A549 (cell line): ENCODE measurements around the gene FAM163B. TPM values are rescaled to one million over a fixed set of nuclear protein-coding genes. Genes with fewer than 3 reads are reported as not detected.
A peak's percentile ranks its signal among the peaks of the same experiment; 100 is the strongest.

Experiments used
- ATAC-seq, 2 experiments: fragments of 200-7000 bp in 1 of 2; fragments of >200 bp in 1 of 2; cut with Nextera tagmentation in 1 of 2; cut with Tn5 transposase in 1 of 2; 3 replicates each; pipeline versions ENCODE4 v1.8.0 to v1.9.1; 2018 to 2020; ENCODE audit warnings: mild to moderate bottlenecking in 1 of 2, moderate library complexity in 1 of 2
- CTCF ChIA-PET: fragments of 300-600 bp; sonication (Branson Sonifier 250); formaldehyde crosslinking; extraction: SDS; loops from one replicate; lab custom pipeline; 2021; ENCODE audit warnings: antibody characterized with exemption, inconsistent platforms; lab: Yijun Ruan, JAX
- POLR2A ChIA-PET: fragments of 350-600 bp; formaldehyde crosslinking; extraction: SDS; loops from one replicate; lab custom pipeline; 2021; ENCODE audit warnings: antibody characterized with exemption, inconsistent platforms; lab: Yijun Ruan, JAX
- DNase-seq, 2 experiments: peaks; one replicate each; pipeline versions ENCODE4 v3.0.0 to v3.0.0-alpha.2; 2011 to 2016; ENCODE audit warnings: low read depth in 1 of 2, low spot score in 1 of 2
- FAIRE-seq: peaks from 2 replicates; lab custom pipeline; 2011; peaks lifted over from hg19 to GRCh38; lab: Jason Lieb, UNC
- H3K27ac ChIP-seq, 2 experiments: fragments of >200 bp; sonication (Bioruptor Twin); formaldehyde crosslinking; 3 replicates each; pipeline ENCODE4 v1.5.1; 2016 to 2017
- H3K4me1 ChIP-seq: fragments of >200 bp; sonication (Bioruptor Twin); formaldehyde crosslinking; 3 replicates; pipeline ENCODE4 v1.6.1; 2016
- H3K4me2 ChIP-seq: fragments of >200 bp; sonication (Bioruptor Twin); formaldehyde crosslinking; 3 replicates; pipeline ENCODE4 v1.6.1; 2016
- H3K4me3 ChIP-seq: fragments of >200 bp; sonication (Bioruptor Twin); formaldehyde crosslinking; 3 replicates; pipeline ENCODE4 v1.5.1; 2016
- H3K9me3 ChIP-seq: fragments of >200 bp; sonication (Bioruptor Twin); formaldehyde crosslinking; 3 replicates; pipeline ENCODE4 v1.6.1; 2016
- BHLHE40 ChIP-seq: IDR thresholded peaks from 2 replicates; pipeline ENCODE4 v1.6.1; 2012; ENCODE audit warnings: low read depth, low read length, inconsistent platforms
- CBX2 ChIP-seq: fragments of 200-600 bp; sonication (generic); IDR thresholded peaks from 2 replicates; pipeline ENCODE4 v1.6.1; 2016; ENCODE audit warnings: low read depth, mild to moderate bottlenecking, borderline replicate concordance
- CHD4 ChIP-seq: fragments of 200-600 bp; sonication (generic); IDR thresholded peaks from 2 replicates; pipeline ENCODE4 v1.6.1; 2016; ENCODE audit warnings: antibody characterized with exemption, mild to moderate bottlenecking, borderline replicate concordance
- EHMT2 ChIP-seq: fragments of 200-600 bp; sonication (generic); IDR thresholded peaks from 2 replicates; pipeline ENCODE4 v1.6.1; 2016; ENCODE audit warnings: antibody characterized with exemption, low read depth, mild to moderate bottlenecking, moderate library complexity
- FOSB ChIP-seq: fragments of 250-450 bp; sonication (Bioruptor Pico); IDR thresholded peaks from 2 replicates; pipeline ENCODE4 v1.5.0; 2020; ENCODE audit warnings: mild to moderate bottlenecking, moderate library complexity
- FOXS1 ChIP-seq: fragments of 250-450 bp; sonication (Bioruptor Pico); IDR thresholded peaks from 2 replicates; pipeline ENCODE4 v1.5.0; 2020; ENCODE audit warnings: mild to moderate bottlenecking, moderate library complexity
- GATA3 ChIP-seq: IDR thresholded peaks from 2 replicates; pipeline ENCODE4 v1.6.1; 2012; ENCODE audit warnings: borderline replicate concordance
- HDAC2 ChIP-seq: fragments of 200-600 bp; sonication (generic); IDR thresholded peaks from 2 replicates; pipeline ENCODE4 v1.6.1; 2016
- HEYL ChIP-seq: fragments of 250-450 bp; sonication (Bioruptor Pico); IDR thresholded peaks from 2 replicates; pipeline ENCODE4 v1.8.0; 2021; ENCODE audit warnings: mild to moderate bottlenecking, moderate library complexity
- HOXA7 ChIP-seq: fragments of 250-450 bp; sonication (Bioruptor Pico); IDR thresholded peaks from 2 replicates; pipeline ENCODE4 v1.5.0; 2020; ENCODE audit warnings: mild to moderate bottlenecking, moderate library complexity
- HOXB5 ChIP-seq: fragments of 250-450 bp; sonication (Bioruptor Pico); IDR thresholded peaks from 2 replicates; pipeline ENCODE4 v1.5.0; 2020; ENCODE audit warnings: mild to moderate bottlenecking, moderate library complexity
- JUN ChIP-seq, 2 experiments: fragments of >200 bp; sonication (Bioruptor Twin); formaldehyde crosslinking; IDR thresholded peaks; 2 replicates in 1 of 2; 3 replicates in 1 of 2; pipeline ENCODE4 v1.6.1; 2016 to 2017
- KDM5A ChIP-seq: fragments of 200-600 bp; sonication (generic); IDR thresholded peaks from 2 replicates; pipeline ENCODE4 v1.6.1; 2016; ENCODE audit warnings: antibody characterized with exemption, mild to moderate bottlenecking
- MAFK ChIP-seq: fragments of 450-650 bp; IDR thresholded peaks from 2 replicates; pipeline ENCODE4 v1.6.1; 2014; ENCODE audit not compliant: partially characterized antibody
- MYC ChIP-seq: IDR thresholded peaks from 2 replicates; pipeline ENCODE4 v1.6.1; 2012; ENCODE audit warnings: mild to moderate bottlenecking, inconsistent platforms, low read length, improper control_type of control experiment, borderline replicate concordance
- NFE2L2 ChIP-seq: fragments of 150-350 bp; conservative IDR thresholded peaks from 2 replicates; pipeline ENCODE4 v1.6.1; 2014; ENCODE audit warnings: low read length
- PHF8 ChIP-seq: fragments of 200-600 bp; sonication (generic); IDR thresholded peaks from 2 replicates; pipeline ENCODE4 v1.6.1; 2016; ENCODE audit warnings: low read depth, mild to moderate bottlenecking, antibody characterized with exemption, moderate library complexity, borderline replicate concordance
- RAD21 ChIP-seq, 2 experiments: fragments of >200 bp in 1 of 2; sonication (Bioruptor Twin) in 1 of 2; formaldehyde crosslinking in 1 of 2; IDR thresholded peaks in 1 of 2; conservative IDR thresholded peaks in 1 of 2; 2 replicates in 1 of 2; 3 replicates in 1 of 2; pipeline ENCODE4 v1.6.1; 2012 to 2018; ENCODE audit warnings: inconsistent platforms in 1 of 2
- TP53 ChIP-seq: fragments of 250-450 bp; sonication (Bioruptor Pico); IDR thresholded peaks from 2 replicates; pipeline ENCODE4 v1.5.0; 2021; ENCODE audit warnings: mild to moderate bottlenecking, moderate library complexity
- ZC3H11A ChIP-seq: fragments of 450-650 bp; IDR thresholded peaks from 2 replicates; pipeline ENCODE4 v1.6.1; 2014; ENCODE audit warnings: antibody characterized with exemption, mild to moderate bottlenecking
- WGBS: methylation state at CpG from one replicate; pipeline ENCODE4 v1.1.6; 2017; ENCODE audit errors: missing lambda C conversion rate; 5-methylcytosine and 5-hydroxymethylcytosine counted together
- polyA plus RNA-seq, 4 experiments: library from polyadenylated mRNA; depleted of rRNA in 3 of 4; stranded (reverse); fragments of >200 nt; fragmentation: RNase III in 1 of 4; extraction: RNeasy Plus Mini Kit Qiagen cat#74134 plus additional on column Dnase treatment in 1 of 4; gene quantifications; 2 replicates in 3 of 4; 3 replicates in 1 of 4; pipeline ENCODE4 v1.2.3, GENCODE V29; 2011 to 2017
- TF ChIP-seq, protein P1 (sequence below): fragments of 200-600 bp; sonication (generic); IDR thresholded peaks from 2 replicates; pipeline ENCODE4 v1.6.1; 2016; ENCODE audit warnings: antibody characterized with exemption, mild to moderate bottlenecking, moderate library complexity
- TF ChIP-seq, protein P2 (sequence below): IDR thresholded peaks from 2 replicates; pipeline ENCODE4 v1.6.1; 2012
- TF ChIP-seq, protein P3 (sequence below): fragments of >200 bp; sonication (Bioruptor Twin); formaldehyde crosslinking; IDR thresholded peaks from 3 replicates; pipeline ENCODE4 v1.5.1; 2016
- TF ChIP-seq, protein P4 (sequence below): fragments of >200 bp; sonication (Bioruptor Twin); formaldehyde crosslinking; IDR thresholded peaks from 3 replicates; pipeline ENCODE4 v1.6.1; 2016

FAM163B gene
- polyA plus RNA-seq, 2 of the 4 experiments (the other 2 are of a cell fraction): not detected

DNA sequence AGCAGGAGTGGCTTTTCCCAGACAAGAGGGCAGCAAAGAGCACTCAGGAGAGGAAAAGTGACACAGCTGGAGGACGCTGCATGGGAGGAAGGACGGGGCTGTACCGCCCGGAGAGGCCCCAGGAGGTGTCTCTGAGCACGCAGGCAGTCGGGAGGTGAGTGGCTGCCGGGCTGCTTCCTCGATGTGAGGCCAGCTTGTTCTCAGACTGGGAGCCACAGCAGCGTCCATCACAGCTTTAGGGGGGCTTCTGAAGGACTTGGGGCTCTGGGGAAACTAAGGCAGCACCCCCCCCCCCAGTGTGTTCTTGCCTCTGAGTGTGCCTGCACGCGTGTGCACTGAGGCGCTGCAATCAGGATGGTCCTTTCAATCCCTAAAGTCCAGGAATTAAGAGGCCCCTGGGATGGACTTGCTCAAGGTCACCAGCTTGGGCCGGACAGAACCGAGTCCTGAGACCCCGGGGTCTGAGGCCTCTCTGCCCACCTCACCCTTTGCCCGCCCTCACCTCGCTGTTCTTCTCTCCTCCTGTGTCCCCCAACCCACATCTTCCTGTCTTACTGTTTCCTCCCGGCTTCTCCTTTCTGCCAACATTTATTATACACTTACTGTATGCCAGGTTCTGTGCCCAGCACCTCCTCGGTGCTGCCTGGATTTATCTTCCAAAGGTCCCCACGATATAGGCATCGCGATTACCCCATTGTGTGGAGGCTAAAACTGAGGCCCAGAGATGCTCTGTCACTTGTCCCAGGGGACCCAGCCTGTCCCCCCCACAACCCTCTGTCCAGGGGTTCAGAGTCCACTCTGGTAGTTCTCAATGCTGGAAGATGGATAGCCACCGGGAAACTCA, 32.9 kb downstream of the FAM163B start:
- ChIA-PET CTCF (interaction anchor here (0.7 to 1.2 kb wide), 2 partner anchors 20 to 66 kb away, joined by 3 read pairs; no protein-coding TSS in a partner anchor), POLR2A (no interaction called here)
- no peak overlapping the region for H3K4me2 ChIP-seq
- H3K4me1 ChIP-seq: no peaks in the 10 kb centered on the region
- H3K27ac ChIP-seq: no peak overlapping the region
- FAIRE-seq: no peak
- ATAC-seq: peak in 1 of 2 experiments; percentile 32; a peak in 2 of 6 replicates
- DNase-seq: no peak
- TF ChIP-seq ZC3H11A (no peak), CHD4 (no peak), HEYL (no peak), FOXS1 (no peak), EHMT2 (no peak), RAD21 (conservative IDR thresholded peaks at IDR 0.05 in 1 of 2, IDR thresholded peaks at IDR 0.05 in 1 of 2) (no peak)
- 60% methylated on average over 20 of the region's 23 CpGs for WGBS
- no peaks in the 10 kb centered on the region for H3K9me3 ChIP-seq
- no peak overlapping the region for H3K4me3 ChIP-seq

DNA sequence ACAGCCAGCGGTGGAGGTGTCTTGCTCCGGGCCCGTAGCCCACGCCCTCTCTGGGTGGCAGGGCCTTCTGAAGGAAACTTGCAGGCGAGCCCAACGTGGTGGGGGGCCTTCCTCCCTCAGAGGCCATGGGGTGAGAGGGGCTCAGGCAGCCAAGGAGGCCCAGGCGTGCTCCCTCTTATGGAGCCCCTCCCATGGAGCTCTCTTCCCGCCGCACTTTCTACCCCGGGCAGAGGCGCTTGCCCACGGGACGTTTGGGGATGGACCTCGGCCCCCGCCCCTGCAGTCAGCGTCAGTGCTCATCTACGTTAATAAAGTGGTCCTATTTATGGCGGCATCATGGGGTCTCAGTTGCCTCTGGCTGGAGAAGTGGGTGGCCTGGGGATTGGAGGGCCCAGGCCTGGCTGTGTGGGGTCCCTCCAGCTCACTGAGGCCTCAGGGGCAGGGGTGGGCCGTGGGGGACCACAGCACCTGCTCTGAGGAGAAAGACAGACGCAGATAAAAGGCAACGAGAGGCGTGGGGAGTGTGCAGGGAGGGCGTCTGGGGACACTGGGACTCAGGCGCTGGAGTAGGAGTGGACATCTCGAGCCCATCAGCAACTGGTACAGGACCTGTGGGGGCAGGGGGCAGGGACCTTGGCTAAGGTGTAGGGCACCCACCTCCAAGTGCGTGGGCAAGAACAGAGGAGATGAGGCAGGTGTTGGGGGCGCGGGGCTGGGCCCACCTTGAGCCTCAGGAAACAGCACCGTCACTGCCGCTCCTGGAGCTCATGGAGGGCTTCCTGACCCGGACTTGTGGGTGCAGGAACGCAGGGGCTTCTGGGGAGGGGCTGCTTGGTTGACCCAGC, 33.8 kb downstream of the FAM163B start:
- FAIRE-seq: no peak

More for the DNA sequence above, 33.8 kb downstream of the FAM163B start:
- Histone ChIP-seq H3K4me2 (no peak overlapping the region), H3K4me1 (no peaks in the 10 kb centered on the region), H3K4me3 (no peak overlapping the region), H3K9me3 (no peaks in the 10 kb centered on the region), H3K27ac (no peak overlapping the region)
- ChIA-PET CTCF (interaction anchor here (0.7 to 1.2 kb wide), 2 partner anchors 21 to 65 kb away, joined by 3 read pairs; no protein-coding TSS in a partner anchor), POLR2A (no interaction called here)
- DNase-seq (no peak), ATAC-seq (no peak)
- TF ChIP-seq JUN (IDR thresholded peaks at IDR 0.05) (no peak), FOSB (CRISPR knock-in tag) (no peak), HDAC2 (no peak), TP53 (CRISPR knock-in tag) (no peak), PHF8 (no peak), CBX2 (no peak), KDM5A (no peak), NFE2L2 (no peak), GATA3 (no peak), BHLHE40 (no peak), CHD4 (no peak), MYC (no peak), HOXA7 (CRISPR knock-in tag) (no peak), HOXB5 (no peak), MAFK (no peak)
- TF ChIP-seq, protein P1, sequence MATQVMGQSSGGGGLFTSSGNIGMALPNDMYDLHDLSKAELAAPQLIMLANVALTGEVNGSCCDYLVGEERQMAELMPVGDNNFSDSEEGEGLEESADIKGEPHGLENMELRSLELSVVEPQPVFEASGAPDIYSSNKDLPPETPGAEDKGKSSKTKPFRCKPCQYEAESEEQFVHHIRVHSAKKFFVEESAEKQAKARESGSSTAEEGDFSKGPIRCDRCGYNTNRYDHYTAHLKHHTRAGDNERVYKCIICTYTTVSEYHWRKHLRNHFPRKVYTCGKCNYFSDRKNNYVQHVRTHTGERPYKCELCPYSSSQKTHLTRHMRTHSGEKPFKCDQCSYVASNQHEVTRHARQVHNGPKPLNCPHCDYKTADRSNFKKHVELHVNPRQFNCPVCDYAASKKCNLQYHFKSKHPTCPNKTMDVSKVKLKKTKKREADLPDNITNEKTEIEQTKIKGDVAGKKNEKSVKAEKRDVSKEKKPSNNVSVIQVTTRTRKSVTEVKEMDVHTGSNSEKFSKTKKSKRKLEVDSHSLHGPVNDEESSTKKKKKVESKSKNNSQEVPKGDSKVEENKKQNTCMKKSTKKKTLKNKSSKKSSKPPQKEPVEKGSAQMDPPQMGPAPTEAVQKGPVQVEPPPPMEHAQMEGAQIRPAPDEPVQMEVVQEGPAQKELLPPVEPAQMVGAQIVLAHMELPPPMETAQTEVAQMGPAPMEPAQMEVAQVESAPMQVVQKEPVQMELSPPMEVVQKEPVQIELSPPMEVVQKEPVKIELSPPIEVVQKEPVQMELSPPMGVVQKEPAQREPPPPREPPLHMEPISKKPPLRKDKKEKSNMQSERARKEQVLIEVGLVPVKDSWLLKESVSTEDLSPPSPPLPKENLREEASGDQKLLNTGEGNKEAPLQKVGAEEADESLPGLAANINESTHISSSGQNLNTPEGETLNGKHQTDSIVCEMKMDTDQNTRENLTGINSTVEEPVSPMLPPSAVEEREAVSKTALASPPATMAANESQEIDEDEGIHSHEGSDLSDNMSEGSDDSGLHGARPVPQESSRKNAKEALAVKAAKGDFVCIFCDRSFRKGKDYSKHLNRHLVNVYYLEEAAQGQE: no peak
- TF ChIP-seq, protein P2, sequence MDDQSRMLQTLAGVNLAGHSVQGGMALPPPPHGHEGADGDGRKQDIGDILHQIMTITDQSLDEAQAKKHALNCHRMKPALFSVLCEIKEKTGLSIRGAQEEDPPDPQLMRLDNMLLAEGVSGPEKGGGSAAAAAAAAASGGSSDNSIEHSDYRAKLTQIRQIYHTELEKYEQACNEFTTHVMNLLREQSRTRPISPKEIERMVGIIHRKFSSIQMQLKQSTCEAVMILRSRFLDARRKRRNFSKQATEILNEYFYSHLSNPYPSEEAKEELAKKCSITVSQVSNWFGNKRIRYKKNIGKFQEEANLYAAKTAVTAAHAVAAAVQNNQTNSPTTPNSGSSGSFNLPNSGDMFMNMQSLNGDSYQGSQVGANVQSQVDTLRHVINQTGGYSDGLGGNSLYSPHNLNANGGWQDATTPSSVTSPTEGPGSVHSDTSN: no peak
- TF ChIP-seq, protein P3, sequence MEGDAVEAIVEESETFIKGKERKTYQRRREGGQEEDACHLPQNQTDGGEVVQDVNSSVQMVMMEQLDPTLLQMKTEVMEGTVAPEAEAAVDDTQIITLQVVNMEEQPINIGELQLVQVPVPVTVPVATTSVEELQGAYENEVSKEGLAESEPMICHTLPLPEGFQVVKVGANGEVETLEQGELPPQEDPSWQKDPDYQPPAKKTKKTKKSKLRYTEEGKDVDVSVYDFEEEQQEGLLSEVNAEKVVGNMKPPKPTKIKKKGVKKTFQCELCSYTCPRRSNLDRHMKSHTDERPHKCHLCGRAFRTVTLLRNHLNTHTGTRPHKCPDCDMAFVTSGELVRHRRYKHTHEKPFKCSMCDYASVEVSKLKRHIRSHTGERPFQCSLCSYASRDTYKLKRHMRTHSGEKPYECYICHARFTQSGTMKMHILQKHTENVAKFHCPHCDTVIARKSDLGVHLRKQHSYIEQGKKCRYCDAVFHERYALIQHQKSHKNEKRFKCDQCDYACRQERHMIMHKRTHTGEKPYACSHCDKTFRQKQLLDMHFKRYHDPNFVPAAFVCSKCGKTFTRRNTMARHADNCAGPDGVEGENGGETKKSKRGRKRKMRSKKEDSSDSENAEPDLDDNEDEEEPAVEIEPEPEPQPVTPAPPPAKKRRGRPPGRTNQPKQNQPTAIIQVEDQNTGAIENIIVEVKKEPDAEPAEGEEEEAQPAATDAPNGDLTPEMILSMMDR: no peak
- TF ChIP-seq, protein P4, sequence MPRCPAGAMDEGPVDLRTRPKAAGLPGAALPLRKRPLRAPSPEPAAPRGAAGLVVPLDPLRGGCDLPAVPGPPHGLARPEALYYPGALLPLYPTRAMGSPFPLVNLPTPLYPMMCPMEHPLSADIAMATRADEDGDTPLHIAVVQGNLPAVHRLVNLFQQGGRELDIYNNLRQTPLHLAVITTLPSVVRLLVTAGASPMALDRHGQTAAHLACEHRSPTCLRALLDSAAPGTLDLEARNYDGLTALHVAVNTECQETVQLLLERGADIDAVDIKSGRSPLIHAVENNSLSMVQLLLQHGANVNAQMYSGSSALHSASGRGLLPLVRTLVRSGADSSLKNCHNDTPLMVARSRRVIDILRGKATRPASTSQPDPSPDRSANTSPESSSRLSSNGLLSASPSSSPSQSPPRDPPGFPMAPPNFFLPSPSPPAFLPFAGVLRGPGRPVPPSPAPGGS: no peak
- 68% methylated on average over 22 of the region's 32 CpGs for WGBS
